H1 (cell line): ENCODE results near the gene CLTCL1.
"Not testable (repeated sequence)": the region's sequence is repeated elsewhere in the genome, so short reads cannot be mapped to it uniquely, and the experiment has no call there.

Experiments used
- ASH2L ChIP-seq: fragments of 200-600, 300-600 bp; sonication (generic); IDR thresholded peaks from one replicate; pipeline ENCODE4 v1.7.1; 2017; ENCODE audit warnings: low read length
- CHD1 ChIP-seq: IDR thresholded peaks from 2 replicates; pipeline ENCODE4 v1.6.1; 2012; ENCODE audit warnings: low read depth, low read length, improper control_type of control experiment
- CHD2 ChIP-seq: IDR thresholded peaks from 2 replicates; pipeline ENCODE4 v1.6.1; 2012; ENCODE audit warnings: low read length, improper control_type of control experiment
- EZH2 ChIP-seq: fragments of 200-600 bp; sonication (generic); IDR thresholded peaks from 2 replicates; pipeline ENCODE4 v1.7.1; 2012; ENCODE audit warnings: low read depth, mild to moderate bottlenecking, moderate library complexity, low read length, inconsistent platforms; ENCODE audit not compliant: severe bottlenecking
- KDM1A ChIP-seq: fragments of 200-600, 300-600 bp; sonication (generic); IDR thresholded peaks from 2 replicates; pipeline ENCODE4 v1.7.1; 2016; ENCODE audit warnings: mild to moderate bottlenecking, low read length, borderline replicate concordance
- NANOG ChIP-seq: IDR thresholded peaks from 2 replicates; pipeline ENCODE4 v1.6.1; 2011; ENCODE audit warnings: low read length, low read depth, mild to moderate bottlenecking, inconsistent platforms; ENCODE audit not compliant: insufficient read depth, poor library complexity, severe bottlenecking
- PHF8 ChIP-seq: fragments of 200-600 bp; sonication (generic); conservative IDR thresholded peaks from 2 replicates; pipeline ENCODE4 v1.7.1; 2012; ENCODE audit warnings: low read depth, mild to moderate bottlenecking, inconsistent platforms, low read length, moderate library complexity
- POLR2A ChIP-seq, 2 experiments: IDR thresholded peaks; 1 replicate in 1 of 2; 2 replicates in 1 of 2; pipeline ENCODE4 v1.6.1; 2011; ENCODE audit warnings: low read depth in 2 of 2, low read length in 2 of 2, mild to moderate bottlenecking in 2 of 2; ENCODE audit errors: control extremely low read depth in 1 of 2
- POLR2AphosphoS5 ChIP-seq: IDR thresholded peaks from 2 replicates; pipeline ENCODE4 v1.6.1; 2011; ENCODE audit warnings: low read depth, low read length
- RAD21 ChIP-seq, 2 experiments: IDR thresholded peaks in 1 of 2; conservative IDR thresholded peaks in 1 of 2; 2 replicates each; pipeline ENCODE4 v1.6.1; 2011; ENCODE audit warnings: low read depth in 2 of 2, low read length in 2 of 2, improper control_type of control experiment in 1 of 2, inconsistent platforms in 1 of 2, mild to moderate bottlenecking in 1 of 2, moderate library complexity in 1 of 2
- RXRA ChIP-seq: IDR thresholded peaks from 2 replicates; pipeline ENCODE4 v1.6.1; 2011; ENCODE audit warnings: low read depth, mild to moderate bottlenecking, low read length, moderate library complexity; ENCODE audit not compliant: insufficient read depth
- TAF1 ChIP-seq: IDR thresholded peaks from 2 replicates; pipeline ENCODE4 v1.6.1; 2011; ENCODE audit warnings: mild to moderate bottlenecking, low read depth, low read length
- TF ChIP-seq, protein P1 (sequence below), 3 experiments: IDR thresholded peaks; 1 replicate in 2 of 3; 2 replicates in 1 of 3; pipeline versions ENCODE4 v1.5.1 to v1.6.1; 2011; ENCODE audit warnings: low read length in 3 of 3, mild to moderate bottlenecking in 3 of 3, inconsistent platforms in 2 of 3, low read depth in 1 of 3, moderate library complexity in 1 of 3; ENCODE audit not compliant: insufficient read depth in 1 of 3; ENCODE audit errors: control extremely low read depth in 1 of 3
- TF ChIP-seq, protein P2 (sequence below): fragments of 300-600 bp; sonication (generic); IDR thresholded peaks from 2 replicates; pipeline ENCODE4 v1.7.1; 2012; ENCODE audit warnings: low read length, moderate library complexity, mild to moderate bottlenecking, inconsistent platforms; ENCODE audit not compliant: insufficient replicate concordance

DNA sequence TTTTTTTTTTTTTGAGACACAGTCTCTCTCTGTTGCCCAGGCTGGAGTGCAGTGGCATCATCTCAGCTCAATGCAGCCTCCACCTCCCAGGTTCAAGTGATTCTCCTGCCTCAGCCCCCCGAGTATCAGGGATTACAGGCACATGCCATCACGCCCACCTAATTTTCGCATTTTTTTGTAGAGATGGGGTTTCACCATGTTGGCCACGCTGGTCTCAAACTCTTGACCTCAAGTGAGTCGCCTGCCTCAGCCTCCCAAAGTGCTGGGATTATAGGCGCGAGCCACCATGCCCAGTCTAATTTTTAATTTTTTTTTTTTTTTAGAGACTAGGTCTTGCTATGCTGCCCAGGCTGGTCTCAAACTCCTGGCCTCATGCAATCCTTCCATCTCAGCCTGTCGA lies 35.2 kb downstream of the CLTCL1 start:
- TF ChIP-seq, protein P1, sequence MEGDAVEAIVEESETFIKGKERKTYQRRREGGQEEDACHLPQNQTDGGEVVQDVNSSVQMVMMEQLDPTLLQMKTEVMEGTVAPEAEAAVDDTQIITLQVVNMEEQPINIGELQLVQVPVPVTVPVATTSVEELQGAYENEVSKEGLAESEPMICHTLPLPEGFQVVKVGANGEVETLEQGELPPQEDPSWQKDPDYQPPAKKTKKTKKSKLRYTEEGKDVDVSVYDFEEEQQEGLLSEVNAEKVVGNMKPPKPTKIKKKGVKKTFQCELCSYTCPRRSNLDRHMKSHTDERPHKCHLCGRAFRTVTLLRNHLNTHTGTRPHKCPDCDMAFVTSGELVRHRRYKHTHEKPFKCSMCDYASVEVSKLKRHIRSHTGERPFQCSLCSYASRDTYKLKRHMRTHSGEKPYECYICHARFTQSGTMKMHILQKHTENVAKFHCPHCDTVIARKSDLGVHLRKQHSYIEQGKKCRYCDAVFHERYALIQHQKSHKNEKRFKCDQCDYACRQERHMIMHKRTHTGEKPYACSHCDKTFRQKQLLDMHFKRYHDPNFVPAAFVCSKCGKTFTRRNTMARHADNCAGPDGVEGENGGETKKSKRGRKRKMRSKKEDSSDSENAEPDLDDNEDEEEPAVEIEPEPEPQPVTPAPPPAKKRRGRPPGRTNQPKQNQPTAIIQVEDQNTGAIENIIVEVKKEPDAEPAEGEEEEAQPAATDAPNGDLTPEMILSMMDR (IDR thresholded peaks at IDR 0.05; ENCODE audit: control extremely low read depth in 1 of 3, insufficient read depth in 1 of 3, low read depth in 1 of 3, low read length in 3 of 3) = not testable (repeated sequence)
- TF ChIP-seq KDM1A; POLR2A (IDR thresholded peaks at IDR 0.05; ENCODE audit: control extremely low read depth in 1 of 2, low read depth in 2 of 2, low read length in 2 of 2); CHD2; TAF1; PHF8; EZH2; ASH2L; RXRA; NANOG; CHD1; POLR2AphosphoS5; RAD21 (IDR thresholded peaks at IDR 0.05 in 1 of 2, conservative IDR thresholded peaks at IDR 0.05 in 1 of 2; ENCODE audit: low read depth in 2 of 2, low read length in 2 of 2): not testable (repeated sequence)
- TF ChIP-seq, protein P2, sequence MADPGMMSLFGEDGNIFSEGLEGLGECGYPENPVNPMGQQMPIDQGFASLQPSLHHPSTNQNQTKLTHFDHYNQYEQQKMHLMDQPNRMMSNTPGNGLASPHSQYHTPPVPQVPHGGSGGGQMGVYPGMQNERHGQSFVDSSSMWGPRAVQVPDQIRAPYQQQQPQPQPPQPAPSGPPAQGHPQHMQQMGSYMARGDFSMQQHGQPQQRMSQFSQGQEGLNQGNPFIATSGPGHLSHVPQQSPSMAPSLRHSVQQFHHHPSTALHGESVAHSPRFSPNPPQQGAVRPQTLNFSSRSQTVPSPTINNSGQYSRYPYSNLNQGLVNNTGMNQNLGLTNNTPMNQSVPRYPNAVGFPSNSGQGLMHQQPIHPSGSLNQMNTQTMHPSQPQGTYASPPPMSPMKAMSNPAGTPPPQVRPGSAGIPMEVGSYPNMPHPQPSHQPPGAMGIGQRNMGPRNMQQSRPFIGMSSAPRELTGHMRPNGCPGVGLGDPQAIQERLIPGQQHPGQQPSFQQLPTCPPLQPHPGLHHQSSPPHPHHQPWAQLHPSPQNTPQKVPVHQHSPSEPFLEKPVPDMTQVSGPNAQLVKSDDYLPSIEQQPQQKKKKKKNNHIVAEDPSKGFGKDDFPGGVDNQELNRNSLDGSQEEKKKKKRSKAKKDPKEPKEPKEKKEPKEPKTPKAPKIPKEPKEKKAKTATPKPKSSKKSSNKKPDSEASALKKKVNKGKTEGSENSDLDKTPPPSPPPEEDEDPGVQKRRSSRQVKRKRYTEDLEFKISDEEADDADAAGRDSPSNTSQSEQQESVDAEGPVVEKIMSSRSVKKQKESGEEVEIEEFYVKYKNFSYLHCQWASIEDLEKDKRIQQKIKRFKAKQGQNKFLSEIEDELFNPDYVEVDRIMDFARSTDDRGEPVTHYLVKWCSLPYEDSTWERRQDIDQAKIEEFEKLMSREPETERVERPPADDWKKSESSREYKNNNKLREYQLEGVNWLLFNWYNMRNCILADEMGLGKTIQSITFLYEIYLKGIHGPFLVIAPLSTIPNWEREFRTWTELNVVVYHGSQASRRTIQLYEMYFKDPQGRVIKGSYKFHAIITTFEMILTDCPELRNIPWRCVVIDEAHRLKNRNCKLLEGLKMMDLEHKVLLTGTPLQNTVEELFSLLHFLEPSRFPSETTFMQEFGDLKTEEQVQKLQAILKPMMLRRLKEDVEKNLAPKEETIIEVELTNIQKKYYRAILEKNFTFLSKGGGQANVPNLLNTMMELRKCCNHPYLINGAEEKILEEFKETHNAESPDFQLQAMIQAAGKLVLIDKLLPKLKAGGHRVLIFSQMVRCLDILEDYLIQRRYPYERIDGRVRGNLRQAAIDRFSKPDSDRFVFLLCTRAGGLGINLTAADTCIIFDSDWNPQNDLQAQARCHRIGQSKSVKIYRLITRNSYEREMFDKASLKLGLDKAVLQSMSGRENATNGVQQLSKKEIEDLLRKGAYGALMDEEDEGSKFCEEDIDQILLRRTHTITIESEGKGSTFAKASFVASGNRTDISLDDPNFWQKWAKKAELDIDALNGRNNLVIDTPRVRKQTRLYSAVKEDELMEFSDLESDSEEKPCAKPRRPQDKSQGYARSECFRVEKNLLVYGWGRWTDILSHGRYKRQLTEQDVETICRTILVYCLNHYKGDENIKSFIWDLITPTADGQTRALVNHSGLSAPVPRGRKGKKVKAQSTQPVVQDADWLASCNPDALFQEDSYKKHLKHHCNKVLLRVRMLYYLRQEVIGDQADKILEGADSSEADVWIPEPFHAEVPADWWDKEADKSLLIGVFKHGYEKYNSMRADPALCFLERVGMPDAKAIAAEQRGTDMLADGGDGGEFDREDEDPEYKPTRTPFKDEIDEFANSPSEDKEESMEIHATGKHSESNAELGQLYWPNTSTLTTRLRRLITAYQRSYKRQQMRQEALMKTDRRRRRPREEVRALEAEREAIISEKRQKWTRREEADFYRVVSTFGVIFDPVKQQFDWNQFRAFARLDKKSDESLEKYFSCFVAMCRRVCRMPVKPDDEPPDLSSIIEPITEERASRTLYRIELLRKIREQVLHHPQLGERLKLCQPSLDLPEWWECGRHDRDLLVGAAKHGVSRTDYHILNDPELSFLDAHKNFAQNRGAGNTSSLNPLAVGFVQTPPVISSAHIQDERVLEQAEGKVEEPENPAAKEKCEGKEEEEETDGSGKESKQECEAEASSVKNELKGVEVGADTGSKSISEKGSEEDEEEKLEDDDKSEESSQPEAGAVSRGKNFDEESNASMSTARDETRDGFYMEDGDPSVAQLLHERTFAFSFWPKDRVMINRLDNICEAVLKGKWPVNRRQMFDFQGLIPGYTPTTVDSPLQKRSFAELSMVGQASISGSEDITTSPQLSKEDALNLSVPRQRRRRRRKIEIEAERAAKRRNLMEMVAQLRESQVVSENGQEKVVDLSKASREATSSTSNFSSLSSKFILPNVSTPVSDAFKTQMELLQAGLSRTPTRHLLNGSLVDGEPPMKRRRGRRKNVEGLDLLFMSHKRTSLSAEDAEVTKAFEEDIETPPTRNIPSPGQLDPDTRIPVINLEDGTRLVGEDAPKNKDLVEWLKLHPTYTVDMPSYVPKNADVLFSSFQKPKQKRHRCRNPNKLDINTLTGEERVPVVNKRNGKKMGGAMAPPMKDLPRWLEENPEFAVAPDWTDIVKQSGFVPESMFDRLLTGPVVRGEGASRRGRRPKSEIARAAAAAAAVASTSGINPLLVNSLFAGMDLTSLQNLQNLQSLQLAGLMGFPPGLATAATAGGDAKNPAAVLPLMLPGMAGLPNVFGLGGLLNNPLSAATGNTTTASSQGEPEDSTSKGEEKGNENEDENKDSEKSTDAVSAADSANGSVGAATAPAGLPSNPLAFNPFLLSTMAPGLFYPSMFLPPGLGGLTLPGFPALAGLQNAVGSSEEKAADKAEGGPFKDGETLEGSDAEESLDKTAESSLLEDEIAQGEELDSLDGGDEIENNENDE = not testable (repeated sequence)
